KOPT-K1 (cell line): Measurements from ENCODE around the gene TCERG1L.
A peak's percentile ranks its signal among the peaks of the same experiment; 100 is the strongest.

Experiments used
- H3K27ac ChIP-seq: fragments of 200-600 bp; sonication (generic); 2 replicates; pipeline ENCODE4 v1.5.1; 2016; ENCODE audit warnings: antibody characterized with exemption, mild to moderate bottlenecking, low read depth, low read length; ENCODE audit not compliant: poor library complexity, severe bottlenecking
- H3K36me3 ChIP-seq: fragments of 200-600 bp; sonication (generic); 2 replicates; pipeline ENCODE4 v1.5.1; 2017; ENCODE audit warnings: antibody characterized with exemption, mild to moderate bottlenecking, low read length, moderate library complexity; ENCODE audit not compliant: insufficient read depth
- H3K9me3 ChIP-seq: fragments of 200-600 bp; sonication (generic); 2 replicates; pipeline ENCODE4 v1.5.1; 2017; ENCODE audit warnings: antibody characterized with exemption, low read length, mild to moderate bottlenecking; ENCODE audit not compliant: insufficient read depth, poor library complexity, severe bottlenecking

TCERG1L gene

DNA sequence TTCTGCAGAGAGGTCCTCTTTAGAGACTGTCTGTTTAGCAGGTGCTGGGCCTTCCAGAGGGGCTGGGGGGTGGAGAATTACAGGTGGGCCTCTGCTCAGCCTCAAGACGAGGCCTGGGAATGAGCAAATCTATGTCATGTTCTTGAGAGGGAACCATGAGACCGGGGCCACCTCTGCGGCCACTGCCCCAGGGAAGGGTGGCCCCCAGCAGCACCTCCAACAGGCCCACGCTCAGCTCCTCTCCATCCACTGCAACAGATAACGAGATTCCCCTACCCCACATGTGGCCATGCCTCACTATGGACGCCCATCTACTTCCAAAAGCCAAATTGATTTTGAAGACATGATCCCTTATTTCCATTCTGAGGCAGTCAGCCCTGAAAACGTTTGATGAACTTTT, 176.9 kb downstream of the TCERG1L start:
- Histone ChIP-seq H3K9me3 (no peaks in the 10 kb centered on the region), H3K27ac (no peak overlapping the region), H3K36me3 (no peaks in the 10 kb centered on the region)

- Histone ChIP-seq H3K27ac (no peak overlapping the region), H3K9me3 (no peaks in the 10 kb centered on the region), H3K36me3 (no peaks in the 10 kb centered on the region)
Measured at GRCh38 chr10:131134001-131134576, 177.4 kb downstream of the TCERG1L start.

DNA sequence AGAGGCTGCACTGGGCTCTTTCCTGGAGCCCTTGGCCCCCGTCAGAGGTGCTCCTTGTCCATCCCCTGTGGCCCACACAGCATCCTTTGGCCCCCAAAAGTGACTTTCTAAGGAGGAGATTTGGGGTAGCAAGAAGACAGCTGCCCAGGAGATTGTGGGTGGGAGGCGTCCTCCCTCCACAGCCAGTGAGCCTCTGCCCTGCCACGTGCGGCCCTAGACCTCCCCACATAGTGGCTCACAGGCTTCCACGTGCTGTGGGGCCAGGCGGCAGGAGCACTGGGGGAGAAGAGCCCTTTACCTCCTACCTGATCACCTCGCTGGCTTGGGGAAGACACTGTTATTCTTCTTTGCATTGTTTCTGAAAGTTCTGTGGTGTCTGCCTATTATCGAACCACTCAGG, 178.8 kb downstream of the TCERG1L start:
- Histone ChIP-seq H3K36me3 (no peaks in the 10 kb centered on the region), H3K27ac (no peak overlapping the region), H3K9me3 (no peaks in the 10 kb centered on the region)

- Histone ChIP-seq H3K9me3 (no peaks in the 10 kb centered on the region), H3K27ac (no peak overlapping the region), H3K36me3 (no peaks in the 10 kb centered on the region)
Measured at GRCh38 chr10:131131726-131132591, 179.6 kb downstream of the TCERG1L start.

DNA sequence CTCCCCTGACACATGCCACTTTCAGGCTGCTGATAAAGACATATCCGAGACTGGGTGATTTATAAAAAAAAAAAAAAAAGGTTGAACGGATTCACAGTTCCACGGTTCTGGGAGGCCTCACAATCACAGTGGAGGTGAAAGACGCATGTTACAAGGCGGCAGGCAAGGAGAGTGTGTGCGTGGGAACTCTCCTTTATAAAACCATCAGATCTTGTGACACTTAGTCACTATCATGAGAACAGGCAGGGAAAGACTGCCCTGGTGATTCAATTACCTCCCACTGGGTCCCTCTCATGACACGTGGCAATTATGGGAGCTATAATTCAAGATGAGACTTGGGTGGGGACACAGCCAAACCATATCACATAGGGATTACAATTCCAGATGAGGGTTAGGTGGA, 181.5 kb downstream of the TCERG1L start:
- H3K27ac ChIP-seq: no peak overlapping the region
- no peaks in the 10 kb centered on the region for H3K9me3 ChIP-seq
- H3K36me3 ChIP-seq: no peaks in the 10 kb centered on the region

DNA sequence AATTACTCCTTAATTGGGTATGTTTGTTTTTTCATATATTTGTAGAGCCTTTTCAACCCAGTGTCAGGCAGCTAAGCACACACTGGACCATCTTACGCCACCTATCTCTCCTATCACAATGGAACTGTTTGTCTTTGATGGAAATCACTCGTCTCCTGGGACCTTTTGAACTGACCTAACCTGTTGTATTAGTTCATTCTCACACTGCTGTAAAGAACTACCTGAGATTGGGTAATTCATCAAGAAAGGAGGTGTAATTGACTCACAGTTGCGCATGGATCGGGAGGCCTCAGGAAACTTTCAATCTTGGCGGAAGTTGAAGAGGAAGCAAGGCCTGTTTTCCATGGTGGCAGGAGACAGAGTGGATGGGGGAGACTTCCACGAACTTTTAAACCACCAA, 182.0 kb downstream of the TCERG1L start:
- H3K9me3 ChIP-seq: no peaks in the 10 kb centered on the region
- no peak overlapping the region for H3K27ac ChIP-seq
- no peaks in the 10 kb centered on the region for H3K36me3 ChIP-seq

DNA sequence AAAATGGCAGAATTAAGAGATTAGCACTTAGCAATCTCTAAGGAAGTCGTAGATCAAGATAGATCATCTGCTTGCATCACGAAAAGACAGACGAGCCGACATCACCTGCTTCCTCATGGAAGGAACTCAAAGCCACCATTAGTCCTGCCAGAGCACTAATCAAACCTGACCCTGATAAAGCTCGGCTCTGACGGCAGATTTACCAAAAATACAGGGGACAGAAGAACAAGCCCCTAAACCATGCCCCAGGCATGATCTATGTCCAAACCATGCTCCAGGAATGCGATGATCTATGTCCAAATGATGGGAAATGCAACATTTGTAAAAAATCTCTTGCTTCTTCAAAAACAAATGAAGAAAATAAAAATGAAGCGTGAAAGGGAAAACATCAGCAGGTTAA, 182.8 kb downstream of the TCERG1L start:
- Histone ChIP-seq H3K27ac (no peak overlapping the region), H3K9me3 (no peaks in the 10 kb centered on the region), H3K36me3 (no peaks in the 10 kb centered on the region)

DNA sequence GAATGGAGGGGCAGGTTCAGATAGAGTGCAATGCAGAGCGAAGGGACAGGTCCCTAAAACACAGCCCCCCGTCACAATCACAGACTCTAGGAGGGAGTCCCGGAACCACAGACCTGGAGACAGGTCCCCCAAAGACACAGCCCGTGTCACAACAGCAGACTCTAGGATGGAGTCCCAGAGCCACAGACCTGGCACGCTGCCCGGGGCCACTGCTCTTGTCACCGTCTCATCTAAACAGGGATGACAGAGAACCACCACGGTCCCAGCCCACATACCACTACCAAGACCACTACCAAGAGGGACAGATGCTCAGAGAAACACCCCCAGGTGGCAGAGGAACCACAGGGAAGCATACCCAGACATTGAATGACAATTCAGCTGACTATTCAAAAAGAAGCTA, 183.9 kb downstream of the TCERG1L start:
- Histone ChIP-seq H3K27ac (peak overlapping the region; percentile 48), H3K36me3 (no peaks in the 10 kb centered on the region), H3K9me3 (peaks cover 1% of the 10 kb centered on the region)

- Histone ChIP-seq H3K9me3 (peaks cover 6% of the 10 kb centered on the region), H3K36me3 (no peaks in the 10 kb centered on the region), H3K27ac (peak overlapping the region; percentile 48)
Measured at GRCh38 chr10:131127138-131127589, 184.4 kb downstream of the TCERG1L start.

DNA sequence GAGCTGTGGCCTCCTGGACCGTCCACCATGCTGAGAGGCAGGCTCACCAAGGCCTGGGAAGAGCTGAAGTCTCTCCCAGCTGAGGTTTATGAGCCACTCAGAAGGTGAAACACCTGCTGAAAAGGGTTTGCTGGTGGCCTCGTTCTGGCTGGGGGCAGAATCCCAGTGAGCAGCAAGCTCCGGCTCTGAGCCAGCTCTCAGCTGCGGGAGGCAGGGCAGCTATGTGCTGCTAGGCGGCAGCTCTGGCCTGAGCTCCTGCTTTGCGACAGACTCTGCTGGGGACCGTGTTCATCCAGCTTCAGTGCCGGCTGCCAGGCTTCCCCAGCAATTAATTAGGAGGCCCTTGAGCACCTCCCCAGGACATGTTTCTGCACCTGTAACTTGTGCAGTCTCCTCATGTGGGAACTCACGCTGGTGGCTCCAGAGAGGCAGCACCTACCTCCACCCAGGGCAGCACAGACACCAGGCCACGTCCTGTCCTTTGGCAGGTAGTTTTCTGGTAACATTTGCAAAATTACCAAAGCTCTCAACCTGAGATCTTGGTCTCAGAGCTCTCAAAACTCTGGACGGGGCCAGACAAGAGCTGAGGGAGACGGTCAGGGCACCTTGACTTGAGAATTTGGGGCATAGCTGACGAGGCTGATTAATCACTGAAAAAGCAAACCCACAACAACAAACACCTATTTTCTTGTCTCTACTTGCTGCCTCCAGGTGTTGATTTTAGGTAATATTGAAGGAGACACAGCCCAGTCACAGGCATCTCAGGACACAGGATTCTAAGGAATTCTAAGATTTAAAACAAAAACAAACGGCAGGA, 185.0 kb downstream of the TCERG1L start:
- peak overlapping the region; percentile 48 for H3K27ac ChIP-seq
- peaks cover 8% of the 10 kb centered on the region for H3K9me3 ChIP-seq
- H3K36me3 ChIP-seq: no peaks in the 10 kb centered on the region

- H3K27ac ChIP-seq: no peak overlapping the region
- H3K36me3 ChIP-seq: no peaks in the 10 kb centered on the region
- H3K9me3 ChIP-seq: peaks cover 8% of the 10 kb centered on the region
Measured at GRCh38 chr10:131125511-131126225, 185.9 kb downstream of the TCERG1L start.

GRCh38 chr10:131124945-131125344, 186.6 kb downstream of the TCERG1L start:
- Histone ChIP-seq H3K27ac (no peak overlapping the region), H3K9me3 (peaks cover 8% of the 10 kb centered on the region), H3K36me3 (no peaks in the 10 kb centered on the region)

GRCh38 chr10:131123496-131123895, 188.0 kb downstream of the TCERG1L start:
- Histone ChIP-seq H3K9me3 (peaks cover 8% of the 10 kb centered on the region), H3K36me3 (no peaks in the 10 kb centered on the region), H3K27ac (no peak overlapping the region)

- no peak overlapping the region for H3K27ac ChIP-seq
- H3K36me3 ChIP-seq: no peaks in the 10 kb centered on the region
- H3K9me3 ChIP-seq: peaks cover 8% of the 10 kb centered on the region
Measured at GRCh38 chr10:131121511-131122035, 189.9 kb downstream of the TCERG1L start.
